UCSD-AML1 (cell line): ENCODE data around the gene CAB39.

ENCODE experiments used
- DNase-seq: peaks from one replicate; lab custom pipeline; 2025; ENCODE audit not compliant: unreplicated experiment; lab: John Stamatoyannopoulos, UW

CAB39 gene

DNA sequence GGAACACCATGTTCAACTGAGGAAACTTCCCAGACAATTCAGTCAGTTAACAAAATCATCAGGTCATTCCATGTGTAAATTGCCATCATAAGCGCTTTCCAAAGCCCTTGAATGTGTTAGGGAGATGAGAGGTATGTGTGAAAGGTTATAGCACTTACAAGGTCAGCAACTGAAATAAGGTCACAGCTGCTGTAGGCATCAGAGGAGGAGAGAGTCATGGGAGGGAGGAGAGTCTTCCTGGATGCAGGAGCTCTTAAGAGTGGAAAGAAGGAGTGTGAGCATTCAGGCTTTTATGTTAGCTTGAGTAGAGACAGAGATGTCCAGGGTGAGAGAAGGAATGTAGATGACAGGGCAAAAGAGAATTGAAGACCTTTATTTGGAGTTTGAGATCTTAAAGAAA, 67.0 kb downstream of the CAB39 start:
- no peak for DNase-seq

DNA sequence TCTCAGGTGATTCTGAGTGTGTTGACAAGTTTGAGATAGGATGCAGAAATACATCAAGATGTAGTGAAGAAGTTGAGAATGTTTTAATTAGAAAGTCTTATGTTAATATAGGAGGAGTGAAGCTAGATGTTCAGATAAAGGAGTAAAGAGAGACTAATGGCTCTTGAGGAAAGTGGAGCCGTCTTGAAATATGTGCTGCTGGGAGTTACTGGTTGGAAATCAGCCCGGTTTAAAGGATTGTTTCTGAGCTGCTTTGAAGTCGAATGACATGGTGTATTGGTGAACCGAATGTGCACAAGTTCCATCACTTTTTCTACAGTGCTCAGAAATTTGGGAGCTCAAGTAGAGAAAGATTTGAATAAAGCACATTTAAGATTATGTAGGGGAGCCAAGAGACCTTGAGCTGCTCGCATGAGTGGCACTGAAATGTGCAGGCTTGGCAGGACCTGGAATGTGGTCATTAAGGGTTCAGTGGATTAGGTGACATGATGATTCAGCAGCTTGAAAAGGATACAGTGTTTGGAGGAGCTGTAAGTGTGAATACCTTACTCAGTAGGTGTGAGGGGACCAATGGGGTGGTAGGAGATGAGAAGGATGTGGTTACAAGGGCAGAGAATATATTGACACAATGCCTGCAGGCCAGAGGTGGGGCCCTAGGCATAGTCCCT, 68.6 kb downstream of the CAB39 start:
- no peak for DNase-seq

DNA sequence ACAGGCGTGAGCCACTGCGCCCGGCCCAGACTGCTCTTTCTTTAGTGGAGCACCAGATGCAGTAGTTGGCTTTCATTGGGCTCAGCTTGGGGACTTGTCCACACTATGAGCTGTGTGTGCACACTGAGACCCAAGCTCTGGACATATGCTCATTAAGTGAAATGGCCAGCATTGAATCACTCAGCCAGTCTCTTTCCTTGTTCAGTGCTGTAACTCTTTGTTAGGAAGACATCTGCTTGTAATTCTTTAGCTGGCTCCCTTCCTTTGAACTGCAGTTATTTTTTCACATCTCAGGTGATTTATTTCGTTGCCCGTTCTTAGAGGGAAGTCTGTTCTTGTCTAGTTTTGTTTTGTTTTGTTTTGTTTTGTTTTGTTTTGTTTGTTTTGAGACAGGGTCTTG, 70.5 kb downstream of the CAB39 start:
- no peak for DNase-seq

DNA sequence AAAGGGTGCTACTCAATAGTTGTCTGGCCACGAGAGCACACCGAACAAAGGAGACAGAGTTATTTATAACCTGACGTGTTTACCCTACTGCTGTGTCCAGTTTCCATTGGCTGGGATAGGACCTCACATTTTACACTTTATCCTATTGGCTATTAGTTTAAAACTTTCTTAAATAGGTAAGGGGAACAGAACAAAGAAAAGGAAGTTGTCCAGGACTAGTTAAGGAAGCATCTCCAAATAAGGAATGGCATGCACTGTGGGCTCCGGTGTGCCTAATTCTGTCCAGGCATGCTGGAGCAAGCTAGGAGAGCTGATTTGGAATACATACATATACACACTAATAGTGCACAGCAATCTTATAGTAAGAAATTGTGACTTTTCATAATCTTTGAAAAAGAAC, 72.2 kb downstream of the CAB39 start:
- no peak for DNase-seq

- DNase-seq, result no peak
These were observed 72.7 kb downstream of the CAB39 start for GRCh38 chr2:230785346-230785745.

DNA sequence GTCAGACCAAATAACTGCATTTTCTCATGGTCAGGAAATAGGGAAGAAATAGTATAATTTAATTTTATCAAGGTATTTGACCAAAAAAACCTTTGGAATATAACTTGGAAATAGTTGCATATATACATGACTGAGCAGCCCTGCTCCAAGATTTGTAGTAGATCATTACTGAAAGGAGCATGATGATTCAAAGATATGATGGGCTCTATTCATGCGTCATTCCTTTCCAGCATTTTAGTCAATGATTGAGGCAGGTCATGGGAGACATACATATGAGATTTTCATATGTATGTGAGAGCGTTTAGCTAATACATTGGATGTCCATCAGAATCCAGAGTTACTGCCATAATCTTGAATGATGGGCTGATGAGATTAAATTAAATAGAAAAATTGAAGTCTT, 74.5 kb downstream of the CAB39 start:
- DNase-seq, result no peak

DNA sequence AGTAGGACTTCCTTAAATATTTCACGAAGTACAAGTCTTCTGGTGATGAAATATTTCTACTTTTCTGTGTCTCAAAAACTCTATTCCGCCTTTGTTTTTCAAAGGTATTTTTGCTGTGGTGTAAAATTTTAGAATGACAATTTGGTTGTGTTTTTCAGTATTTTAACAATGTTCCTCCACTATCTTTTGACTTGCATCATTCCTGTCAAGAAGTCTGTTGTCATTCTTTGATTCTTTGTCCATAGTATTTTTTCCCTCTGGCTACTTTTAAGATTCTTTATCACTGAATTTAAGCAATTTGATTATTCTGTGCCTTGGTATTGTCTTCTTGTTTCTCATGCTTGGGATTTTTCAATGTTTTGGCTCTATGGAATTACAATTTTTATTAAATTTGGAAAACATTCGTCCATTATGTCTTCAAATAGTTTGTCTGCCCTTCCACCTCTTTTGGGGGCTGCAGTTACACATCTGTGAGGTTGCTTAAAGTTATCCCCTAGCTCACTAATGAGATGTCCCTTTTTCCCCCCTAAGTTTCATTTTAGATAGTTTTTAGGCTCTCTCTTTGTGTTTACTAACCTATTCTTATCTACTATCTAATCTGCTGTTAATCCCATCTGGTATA, 76.0 kb downstream of the CAB39 start:
- no peak for DNase-seq

GRCh38 chr2:230790981-230791380, 78.3 kb downstream of the CAB39 start:
- no peak for DNase-seq

DNA sequence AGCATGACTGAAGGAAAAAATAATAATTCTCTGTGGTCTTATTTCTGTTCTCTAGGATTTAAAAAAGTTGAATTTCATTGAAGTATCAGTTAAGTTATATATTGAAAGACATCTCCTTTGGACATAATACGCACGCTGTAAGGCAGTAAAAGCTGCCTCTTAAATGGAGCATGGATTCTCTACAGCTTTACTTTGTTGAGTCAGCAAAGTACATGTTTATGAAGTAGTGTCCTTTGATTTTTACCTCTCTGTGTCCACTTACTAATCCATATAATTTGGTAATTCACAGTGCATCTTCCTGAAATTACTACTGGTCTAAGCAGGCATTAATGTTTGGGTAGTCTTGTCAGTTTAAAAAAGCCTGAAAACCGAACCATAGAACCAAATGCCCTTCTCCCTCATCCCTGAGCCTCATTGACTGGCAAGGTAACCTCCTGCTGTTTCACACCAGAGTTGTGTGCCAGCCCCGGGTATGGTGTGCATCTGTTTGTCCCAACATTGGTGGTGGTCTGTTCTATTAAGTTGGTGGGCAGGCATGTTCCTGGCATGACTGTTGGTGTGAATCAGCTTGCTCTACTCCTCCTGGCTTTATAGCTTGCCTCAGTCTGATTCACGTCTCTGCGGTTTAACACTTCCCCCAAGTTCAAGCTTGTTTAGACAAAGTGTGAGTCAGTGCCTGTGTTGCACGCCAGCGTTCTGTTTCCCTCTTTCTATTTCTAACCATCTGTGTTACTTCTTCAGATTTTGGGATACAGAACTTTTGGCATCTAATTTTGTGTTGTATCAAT, 81.1 kb downstream of the CAB39 start:
- DNase-seq, result peak; percentile 48

DNA sequence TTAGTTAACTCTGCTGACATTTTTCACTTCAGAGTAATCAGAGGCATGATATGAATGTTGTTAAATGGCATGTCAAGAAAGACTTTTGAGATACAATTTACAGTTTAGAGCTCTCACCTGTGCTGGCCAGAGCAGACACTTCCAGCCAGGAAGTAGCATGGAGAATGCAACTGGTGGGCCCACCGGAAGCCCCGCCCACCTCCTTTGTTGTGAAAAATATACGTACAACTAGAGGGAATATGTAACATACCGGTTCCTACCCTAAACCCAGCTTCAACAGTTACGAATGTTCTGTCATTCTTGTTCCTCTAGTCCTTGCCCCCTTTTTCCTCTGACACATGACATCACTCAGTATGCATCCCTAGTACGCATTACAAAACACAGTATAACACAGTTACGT, 81.9 kb downstream of the CAB39 start:
- no peak for DNase-seq

DNA sequence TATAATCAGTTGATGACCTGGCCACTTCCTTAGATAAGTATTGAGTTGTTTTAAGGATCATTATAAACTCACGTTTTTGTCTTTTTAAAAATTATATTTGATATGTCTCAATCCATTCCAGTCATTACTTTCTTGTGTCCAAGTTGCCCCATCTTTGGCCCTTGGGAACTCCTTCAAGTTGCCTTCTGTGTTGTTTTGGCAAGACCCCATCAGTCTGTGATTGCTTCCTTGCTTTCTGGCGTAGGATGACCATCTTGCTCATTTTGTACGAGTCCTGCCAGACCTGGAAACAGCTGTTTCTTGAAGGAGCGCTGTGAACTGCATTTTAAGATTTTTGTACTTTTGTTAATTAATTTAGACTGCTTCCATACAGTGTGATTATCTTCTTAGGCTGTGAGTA, 83.2 kb downstream of the CAB39 start:
- DNase-seq, result no peak

GRCh38 chr2:230796280-230796862, 83.7 kb downstream of the CAB39 start:
- no peak for DNase-seq

GRCh38 chr2:230797515-230798495, 85.2 kb downstream of the CAB39 start:
- peak; percentile 30 for DNase-seq

DNA sequence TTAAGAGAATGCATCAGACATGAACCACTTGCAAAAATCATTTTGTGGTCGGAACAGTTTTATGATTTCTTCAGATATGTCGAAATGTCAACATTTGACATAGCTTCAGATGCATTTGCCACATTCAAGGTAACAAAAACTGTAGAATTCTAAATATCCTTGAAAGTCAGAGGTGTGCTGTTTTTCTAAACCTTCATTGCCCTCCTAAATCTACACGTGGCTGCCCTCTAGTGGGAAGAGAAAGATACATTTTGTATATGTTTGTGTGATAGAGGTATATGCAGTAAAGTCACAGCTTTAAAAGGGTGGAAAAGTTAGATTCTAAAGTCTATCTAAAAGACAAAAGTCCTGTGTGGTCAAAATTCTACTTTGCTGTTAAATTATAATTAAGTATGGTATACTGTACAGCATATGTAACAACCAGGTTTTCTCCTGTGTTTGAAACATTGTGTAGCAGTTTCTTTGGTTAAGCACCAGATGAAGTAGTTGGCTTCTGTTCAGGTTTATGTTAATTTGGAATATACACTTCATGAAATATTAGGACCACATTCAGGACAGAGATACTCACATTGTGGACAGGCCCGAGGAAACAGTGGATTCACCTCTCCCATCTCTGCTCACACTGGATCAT, 86.2 kb downstream of the CAB39 start:
- DNase-seq, result no peak

DNA sequence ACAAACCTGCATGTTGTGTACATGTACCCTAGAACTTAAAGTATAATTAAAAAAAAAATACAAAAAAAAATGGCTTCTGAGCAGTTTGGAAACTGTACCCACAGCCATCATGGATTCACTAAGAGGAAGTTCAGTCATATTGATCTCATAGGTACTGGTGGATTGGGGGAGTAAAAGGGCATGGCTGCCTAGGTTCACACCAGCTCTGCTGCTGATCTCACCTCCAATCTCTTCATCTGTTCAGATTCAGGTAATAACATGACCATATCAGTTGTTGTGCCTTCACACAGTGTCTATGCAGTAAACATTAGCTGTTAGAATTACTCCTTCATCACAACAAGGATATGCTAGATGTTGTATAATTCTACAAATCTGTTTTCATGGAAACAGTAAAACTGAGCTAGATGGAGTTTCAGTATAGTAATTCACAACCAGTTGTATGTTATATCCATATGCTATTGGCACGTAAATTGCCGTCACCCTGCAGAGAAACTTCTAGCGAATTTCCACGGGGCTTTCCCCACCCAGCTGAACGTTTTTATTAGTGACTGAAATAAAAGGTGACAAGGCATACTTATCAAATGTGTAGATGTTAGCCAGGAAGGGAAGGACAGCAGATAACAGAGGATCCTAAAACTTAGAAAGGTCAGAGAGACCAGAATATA, 92.8 kb downstream of the CAB39 start:
- no peak for DNase-seq

- no peak for DNase-seq
These were observed 95.1 kb downstream of the CAB39 start for GRCh38 chr2:230807729-230808128.

DNA sequence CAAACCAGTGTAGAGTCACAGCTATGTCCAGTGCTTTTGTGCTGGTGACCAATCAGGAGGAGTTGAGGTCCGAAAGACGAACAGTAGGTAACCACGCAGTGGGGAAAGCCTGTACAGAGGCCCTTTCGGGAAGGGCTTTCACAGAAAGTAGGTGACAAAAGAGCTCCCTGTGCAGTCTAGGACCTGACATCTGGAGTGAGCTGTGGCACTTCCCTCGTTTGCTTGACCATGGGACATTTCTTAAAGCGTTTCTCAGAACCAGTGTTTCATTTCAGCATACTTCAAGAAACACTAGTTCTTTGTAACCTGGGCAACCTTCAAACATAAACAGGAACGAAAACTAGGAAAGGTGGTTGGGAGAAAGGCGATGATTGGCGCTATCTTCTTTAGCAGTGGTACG, 96.4 kb downstream of the CAB39 start:
- no peak for DNase-seq

- DNase-seq, result no peak
These were observed 97.1 kb downstream of the CAB39 start for GRCh38 chr2:230809677-230810251.

- DNase-seq, result no peak
These were observed 98.9 kb downstream of the CAB39 start for GRCh38 chr2:230811508-230811907.
